Activated CD4-positive, alpha-beta T cell treated with anti-CD3 and anti-CD28 coated beads, Interleukin-2, amount 50 U/mL, for 4 hours (primary cell): ENCODE measurements around the gene TMEM117.
"Not testable (repeated sequence)": the region's sequence is repeated elsewhere in the genome, so short reads cannot be mapped to it uniquely, and the experiment has no call there.

Source experiments
- DNase-seq, 2 experiments: peaks; one replicate each; pipeline ENCODE4 v3.0.0-alpha.2; 2020

The TMEM117 gene

DNA sequence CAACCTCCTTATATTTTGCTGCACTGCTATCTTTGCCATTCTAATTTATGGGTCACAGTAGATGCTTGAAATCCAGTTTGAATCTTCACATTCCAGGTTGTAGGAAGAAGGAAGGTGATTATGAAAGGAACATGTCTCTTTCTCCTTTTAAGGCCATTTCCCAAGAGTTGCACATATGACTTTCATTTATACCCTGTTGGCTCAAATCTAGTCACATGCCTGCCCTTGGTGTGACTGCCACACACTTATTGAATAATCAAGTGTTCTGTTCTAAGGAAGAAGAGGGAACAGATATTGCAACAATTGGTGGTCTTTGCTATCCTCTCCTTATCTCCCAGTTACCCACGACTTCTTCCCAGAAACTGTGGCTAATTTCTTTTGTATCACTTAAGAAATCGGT lies 404.3 kb downstream of the TMEM117 start:
- DNase-seq = no peak

DNA sequence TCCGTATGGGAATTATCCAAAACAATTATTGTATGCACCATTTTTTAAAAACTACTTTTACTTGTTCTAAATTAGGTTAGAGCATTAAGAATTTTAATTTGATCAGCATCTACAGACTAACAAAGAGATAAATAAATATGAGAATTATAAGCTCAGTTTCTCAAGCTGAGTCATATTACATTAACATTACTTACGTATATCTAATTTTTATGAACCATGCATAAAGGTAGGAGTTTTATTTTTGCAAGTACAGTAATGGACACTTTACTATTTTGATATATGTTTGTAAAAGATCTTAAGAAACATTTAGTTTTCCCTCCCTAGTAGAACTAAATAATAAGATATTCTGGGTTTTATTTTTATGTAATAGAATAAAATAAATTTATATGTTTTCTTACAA lies 410.1 kb downstream of the TMEM117 start:
- DNase-seq = no peak

DNA sequence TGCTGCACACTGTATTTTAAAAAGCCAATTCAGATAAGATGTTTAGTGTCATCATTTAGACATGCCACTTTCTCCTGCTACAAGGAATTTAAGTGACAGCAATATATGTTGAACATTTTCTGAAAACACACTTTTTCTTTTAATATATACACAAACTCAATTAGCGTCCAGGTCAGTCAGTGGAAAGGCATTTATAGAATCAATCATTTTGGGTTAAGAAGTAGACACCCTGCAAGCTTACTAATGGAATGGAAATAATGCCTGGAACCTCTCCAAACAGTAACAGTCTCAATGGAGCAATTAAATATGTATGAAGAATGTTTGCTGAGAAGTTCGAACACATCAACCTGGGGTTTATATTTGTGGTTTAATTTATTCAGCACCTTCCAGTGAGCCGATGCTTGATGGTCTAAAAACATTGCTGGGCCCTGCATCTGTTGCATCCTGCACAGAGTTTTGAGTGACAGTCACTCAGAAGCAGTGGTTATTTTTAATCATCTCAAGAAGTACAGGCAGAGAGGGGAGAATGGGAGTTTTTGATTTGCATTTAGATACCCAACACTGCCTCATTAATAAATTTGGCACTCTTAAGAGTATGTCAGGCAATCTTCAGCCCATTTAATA lies 410.7 kb downstream of the TMEM117 start:
- DNase-seq = no peak

DNA sequence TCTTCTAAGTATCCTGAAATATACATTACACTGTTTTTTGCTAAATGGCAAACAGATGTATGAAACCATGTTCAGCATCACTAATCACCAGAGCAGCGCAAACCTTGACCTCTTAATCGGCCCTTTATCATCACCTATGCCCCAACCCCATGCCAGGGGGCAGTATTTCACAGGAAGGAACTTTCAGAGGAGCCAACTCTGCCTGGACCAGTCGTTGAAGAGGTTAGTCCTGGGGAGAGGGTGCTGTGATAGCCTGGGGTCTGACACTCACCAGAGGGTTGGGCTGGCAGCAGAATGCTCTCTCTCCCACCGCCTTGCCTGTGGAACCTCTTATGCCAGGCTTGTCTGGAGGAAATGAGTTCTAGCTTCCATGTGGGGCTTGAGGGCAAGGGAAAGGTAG lies 411.7 kb downstream of the TMEM117 start:
- DNase-seq = no peak

DNA sequence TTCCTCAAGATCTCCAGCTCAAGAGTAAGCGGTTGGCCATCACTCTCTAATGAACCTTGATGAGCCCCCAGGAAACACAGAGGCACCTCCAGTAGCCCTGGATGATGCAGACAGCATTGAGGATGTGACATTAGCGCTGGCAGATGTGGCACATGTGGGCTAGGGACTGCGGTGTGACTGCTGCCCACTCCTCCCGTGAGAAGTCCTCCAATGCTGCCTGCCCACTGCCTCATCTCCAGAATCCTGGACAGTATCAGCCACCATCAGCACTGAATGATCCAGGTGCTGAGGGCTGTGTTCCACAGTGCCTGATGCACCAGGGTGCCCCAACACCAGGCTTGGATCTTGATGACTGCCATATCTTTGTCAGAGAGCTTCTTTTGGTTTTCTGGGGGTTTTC lies 412.6 kb downstream of the TMEM117 start:
- no peak for DNase-seq

DNA sequence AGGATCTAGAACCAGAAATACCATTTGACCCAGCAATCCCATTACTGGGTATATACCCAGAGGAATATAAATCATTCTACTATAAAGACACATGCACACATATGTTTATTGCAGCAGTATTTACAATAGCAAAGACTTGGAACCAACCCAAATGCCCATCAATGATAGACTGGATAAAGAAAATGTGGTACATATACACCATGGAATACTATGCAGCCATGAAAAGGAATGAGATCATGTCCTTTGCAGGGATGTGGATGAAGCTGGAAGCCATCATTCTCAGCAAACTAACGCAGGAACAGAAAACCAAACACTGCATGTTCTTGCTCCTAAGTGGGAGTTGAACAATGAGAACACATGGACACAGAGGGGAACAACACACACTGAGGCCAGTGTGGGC lies 414.6 kb downstream of the TMEM117 start:
- DNase-seq = not testable (repeated sequence)

DNA sequence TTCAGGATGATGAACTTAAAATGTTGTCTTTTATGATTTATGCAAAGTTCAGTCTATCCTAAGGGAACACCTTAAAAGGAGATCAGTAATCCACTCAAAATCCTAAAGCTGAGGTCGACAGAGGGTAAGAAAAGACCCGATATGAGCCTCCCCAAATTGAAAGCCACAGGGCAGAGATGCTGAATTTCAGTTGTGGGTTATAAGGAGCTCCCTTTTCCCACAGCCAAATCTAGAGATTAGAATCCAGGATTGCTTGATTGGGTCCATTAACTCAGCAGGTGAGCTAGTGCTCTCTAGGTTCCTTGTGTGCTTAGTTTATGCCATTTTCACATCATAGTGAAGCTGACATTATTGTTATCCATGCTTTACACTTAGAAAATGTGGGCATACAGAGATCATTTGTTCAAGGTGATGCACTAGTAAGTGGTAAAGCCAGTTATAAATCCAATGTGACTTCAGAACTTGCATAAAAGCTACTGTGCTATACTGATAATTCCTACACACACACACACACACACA lies 417.5 kb downstream of the TMEM117 start:
- no peak for DNase-seq

DNA sequence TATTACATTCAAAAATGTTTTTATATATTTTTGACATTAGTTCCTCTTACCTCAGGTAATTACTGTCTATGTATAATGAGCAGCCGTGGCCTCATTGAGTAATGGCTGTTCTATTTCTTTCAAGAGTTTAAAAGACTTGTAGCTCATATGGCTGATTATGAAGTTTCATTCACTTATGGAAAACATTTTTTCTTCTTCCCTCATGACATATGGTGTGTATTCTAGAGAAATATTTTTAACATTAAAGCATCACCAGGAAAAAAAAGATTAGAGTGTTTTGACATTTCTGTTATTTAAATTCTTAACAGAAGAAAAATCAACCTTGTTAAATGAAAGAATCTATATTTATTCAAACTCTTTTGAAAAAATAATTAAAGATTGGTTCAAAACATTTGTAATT lies 422.4 kb downstream of the TMEM117 start:
- no peak for DNase-seq

DNA sequence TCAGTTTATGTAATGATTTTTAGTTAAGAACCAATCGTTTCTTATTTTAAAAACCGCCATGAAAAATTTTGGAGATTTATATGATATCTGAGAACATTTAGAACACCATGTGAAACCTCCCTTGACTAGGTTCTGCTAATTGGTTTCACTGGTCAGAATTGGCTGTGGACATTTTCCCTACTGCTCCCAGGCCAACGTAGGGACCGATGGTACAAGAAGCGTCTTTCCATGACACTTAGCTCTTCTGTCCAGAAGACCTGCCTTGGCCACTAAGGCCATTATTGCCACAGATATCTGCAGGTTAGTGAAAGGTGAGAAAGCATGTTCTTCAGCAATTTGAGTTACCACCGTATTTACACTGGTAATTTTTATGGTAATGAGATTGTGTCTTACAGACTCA lies 424.0 kb downstream of the TMEM117 start:
- DNase-seq = no peak

DNA sequence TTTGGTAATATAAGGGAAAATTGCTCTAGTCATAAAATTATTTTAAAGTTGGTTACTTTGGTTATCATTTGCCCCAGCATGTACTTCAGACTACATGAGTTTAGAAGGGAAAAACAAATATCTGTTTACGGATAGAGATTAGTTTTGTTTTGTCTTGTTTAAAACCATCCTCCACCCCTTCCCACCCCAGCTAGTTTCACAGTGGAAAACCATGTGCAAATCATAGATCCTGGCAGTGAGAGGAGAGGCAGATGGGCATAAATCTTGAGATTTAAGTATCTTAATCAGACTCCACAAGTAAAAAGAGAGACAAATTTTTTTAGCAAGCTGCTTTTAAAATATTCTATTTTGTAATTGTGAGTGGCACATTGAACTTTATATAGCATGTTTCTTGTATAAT lies 424.7 kb downstream of the TMEM117 start:
- DNase-seq = no peak

DNA sequence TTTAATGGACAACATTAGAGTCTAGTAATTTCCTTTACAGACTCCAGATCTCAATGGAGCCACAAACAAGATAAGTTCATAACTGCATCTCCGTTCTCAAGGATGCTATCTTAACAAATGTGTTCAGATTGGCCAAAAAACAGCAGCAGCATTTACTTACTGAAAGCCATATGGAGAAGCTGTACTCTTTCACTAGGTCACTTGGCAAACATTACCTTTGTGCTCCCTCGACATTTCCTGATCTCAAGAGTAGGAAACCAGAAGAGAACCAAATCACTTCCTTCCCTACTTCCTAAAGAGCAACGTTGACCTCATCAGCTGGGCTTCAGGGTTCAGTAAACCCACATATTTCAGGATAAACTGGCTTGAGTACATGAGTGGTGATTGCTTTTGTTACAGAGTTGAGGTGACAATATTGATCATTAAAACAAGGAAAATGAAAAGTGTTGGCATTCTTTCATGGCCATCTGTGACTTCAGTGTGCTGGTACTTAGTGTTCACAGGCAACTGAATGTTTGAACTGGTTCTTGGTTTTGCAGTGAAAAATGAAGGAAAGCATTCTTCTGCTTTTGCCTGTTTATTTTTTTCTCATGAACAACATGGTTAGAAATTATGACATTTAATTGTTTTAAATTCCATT lies 449.6 kb downstream of the TMEM117 start:
- DNase-seq = no peak

DNA sequence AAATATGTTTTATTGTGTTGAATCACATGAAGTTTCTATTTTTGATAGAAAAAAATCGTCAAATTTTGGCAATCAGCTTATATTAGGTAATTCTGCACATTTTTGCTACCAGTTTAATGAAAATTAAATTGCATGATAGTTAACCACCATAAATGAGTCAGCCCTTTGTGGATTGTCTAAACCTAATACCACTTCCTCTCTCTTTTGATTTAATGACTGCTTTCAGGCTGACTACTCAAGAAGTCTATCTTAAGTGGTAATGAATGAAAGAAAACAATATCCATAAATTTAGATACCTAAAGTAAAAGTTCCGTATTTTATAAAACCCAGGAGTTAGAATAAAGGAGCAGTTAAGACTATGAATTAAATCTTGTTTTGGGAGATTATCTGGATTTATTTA lies 450.5 kb downstream of the TMEM117 start:
- DNase-seq = no peak

DNA sequence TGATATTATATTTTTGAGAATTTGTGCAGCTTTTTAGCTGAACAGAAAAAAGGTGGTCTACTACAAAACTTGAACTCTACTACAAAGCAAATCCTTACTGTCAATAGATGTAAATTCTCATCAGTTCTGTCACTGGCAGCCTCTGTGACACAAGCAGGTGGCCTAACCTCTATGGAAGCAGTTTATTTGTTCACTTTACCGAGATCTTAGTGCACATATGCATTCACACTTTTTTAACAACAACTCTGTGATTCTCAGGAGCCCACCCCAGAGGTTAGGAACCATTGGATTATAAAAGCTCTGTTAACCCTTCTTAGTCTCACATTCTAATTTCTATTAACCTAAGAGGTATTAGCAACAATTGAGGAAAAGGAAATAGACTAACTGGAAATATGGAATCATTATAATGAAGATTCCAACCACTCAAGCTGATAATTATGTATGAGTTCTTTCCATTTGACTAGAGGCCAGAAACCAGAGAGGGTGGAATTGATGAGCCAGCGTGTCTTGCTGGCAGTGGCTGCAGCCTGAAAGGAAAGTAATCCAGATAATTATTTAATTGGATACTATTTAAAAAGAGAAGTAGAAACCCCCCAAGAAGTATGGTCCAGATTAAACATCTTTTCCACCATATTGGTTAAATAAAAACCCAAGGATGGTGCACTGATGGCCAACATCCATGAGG lies 451.1 kb downstream of the TMEM117 start:
- DNase-seq = no peak

DNA sequence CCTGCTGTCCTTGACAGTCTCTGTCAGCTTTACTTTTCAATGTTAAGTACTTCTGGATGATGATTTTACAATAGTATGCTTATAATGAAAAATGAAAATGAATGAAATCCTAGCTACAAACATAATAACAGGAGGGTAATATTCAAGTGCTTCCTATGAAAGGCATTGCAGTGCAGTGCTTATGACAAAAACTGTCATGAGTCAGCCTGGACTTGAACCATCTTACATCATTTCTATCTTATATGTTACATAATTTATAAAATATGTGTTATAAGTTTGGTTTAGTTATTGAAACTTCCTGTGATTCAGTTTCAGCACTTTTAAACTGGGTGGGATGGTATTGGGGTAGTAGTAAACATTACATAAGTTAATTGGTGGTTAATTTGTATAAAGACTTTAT lies 451.7 kb downstream of the TMEM117 start:
- DNase-seq = no peak

DNA sequence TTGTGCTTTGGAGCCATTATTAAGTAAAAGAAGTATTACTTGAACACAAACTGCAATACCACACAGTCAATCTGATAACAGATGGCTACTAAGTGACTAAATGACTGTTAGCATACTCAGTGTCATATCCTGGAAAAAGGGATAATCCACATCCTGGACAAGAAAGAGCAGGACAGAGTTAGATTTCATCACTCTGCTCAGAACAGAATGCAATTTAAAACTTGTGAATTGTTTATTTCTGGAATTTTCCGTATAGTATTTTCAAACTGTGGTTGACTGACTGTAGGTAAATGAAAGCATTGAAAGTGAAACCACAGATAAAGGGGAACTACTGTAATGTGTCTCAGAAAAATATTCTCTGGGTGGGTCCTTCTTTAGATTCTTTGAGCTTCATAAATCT lies 458.8 kb downstream of the TMEM117 start:
- DNase-seq = no peak

DNA sequence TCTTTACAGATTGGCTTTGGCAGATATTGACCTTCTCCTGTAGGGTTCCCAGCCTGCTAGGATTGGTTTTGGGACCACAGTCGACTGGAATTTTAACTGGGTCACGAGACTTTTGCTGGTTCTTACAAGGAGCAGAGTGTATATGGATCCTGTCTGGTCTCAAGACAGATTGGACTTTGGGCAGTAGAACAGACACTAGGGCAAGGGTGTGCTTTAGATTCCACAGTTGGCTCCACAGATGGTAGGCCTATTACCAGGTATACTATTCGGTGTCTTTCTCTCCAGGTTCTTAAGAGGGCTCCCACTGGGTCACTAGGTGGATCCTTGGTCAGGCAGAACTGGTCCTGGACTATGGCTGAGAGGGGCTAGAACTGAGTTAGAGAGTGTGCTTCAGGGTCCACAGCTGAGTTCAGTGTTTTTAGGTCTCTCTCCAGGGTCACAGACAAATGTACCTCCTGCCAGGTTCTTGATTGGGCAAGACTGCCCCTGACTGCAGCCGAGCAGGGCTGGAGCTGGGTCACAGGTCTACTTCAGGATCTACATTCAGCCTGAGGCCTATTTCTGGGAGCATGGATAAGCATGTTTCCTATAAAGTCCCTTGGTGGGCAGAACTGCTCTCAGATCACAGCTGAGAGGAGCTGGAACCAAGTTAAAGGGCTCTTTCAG lies 460.2 kb downstream of the TMEM117 start:
- DNase-seq = no peak

DNA sequence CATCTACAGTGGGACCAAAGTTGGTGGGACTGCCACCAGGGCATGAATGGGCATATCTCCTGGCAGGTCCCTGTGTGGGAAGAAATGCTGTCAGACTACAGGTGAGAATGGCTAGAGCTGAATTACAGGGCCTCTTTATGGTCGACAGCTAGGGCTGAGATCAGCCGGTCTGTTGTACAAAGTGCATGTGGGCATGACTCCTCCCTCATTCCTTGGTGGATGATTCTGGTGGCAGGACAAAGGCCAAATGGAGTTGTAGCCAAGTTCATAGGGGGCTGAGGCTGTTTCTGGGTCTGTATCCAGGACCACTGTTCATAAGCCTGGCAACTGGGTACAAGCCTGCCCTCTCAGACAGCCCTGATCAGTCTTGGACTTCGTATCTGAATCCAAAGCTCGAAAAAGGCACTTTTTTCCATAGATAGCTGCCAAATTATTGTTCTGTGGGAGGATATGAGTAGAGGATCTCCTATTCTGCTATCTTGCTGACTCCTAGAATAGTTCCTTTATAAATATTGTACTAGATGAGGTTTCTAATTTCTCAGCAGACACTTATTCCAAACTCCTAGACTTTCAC lies 460.8 kb downstream of the TMEM117 start:
- DNase-seq = no peak

DNA sequence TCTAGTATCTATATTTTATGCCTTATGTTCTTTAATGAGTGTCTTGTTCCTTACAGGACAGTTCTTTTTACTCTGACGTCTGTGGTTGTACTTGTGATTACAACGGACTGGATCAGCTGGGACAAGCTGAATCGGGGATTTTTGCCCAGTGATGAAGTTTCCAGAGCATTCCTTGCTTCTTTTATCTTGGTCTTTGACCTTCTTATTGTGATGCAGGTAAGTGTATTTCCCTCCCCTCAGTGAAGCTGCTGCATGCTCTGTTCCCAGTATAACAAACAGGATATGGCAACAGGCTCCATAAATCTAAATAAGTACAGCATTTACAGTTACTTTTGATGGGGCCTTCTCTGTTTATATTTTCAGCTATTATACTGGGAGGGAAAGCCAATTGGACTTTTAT lies 463.6 kb downstream of the TMEM117 start:
- no peak for DNase-seq

DNA sequence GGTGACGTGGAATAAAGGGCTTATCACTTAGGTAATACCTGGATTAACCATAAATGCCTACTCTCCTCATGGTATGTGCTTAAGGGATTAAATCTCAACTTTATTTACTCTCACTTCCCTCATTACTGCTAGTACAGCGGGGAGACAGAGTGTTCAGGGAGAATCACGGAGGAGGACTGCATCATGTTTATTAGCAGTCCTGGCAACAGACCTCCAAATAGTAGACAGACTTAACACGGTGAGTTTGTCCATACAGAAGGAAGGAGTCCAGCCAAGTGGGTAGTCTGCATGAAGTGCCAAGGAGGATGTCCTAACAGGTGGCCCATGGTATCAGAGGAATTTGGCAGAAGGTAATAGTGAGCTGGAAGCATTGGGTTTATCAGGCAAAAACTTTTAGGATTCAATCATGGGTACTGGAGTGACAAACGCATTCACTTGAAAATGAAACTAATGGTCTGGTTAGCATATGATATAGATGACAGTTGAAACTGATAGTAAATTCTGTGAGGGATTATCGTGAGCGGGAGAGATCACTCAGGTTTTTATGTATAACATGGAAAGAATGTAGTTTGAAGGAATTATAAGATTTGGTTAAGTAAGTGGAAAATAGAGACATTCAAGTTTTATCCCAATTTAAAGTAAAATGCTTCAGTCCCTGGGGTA lies 471.8 kb downstream of the TMEM117 start:
- no peak for DNase-seq

DNA sequence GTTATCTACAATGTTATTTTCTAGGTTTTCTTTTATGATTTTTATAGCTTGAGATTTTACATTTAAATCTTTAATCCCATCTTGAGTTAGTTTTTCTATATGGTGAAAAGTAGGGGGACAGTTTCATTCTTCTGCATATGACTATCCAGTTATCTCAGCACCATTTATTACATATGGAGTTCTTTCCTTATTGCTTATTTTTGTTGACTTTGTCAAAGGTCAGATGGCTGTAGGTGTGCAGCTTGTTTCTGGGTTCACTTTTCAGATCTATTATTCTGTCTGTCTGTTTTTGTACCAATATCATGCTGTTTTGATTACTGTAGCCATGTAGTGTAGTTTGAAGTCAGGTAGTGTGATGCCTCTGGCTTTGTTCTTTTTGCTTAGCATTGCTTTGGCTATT lies 477.3 kb downstream of the TMEM117 start:
- no peak for DNase-seq

DNA sequence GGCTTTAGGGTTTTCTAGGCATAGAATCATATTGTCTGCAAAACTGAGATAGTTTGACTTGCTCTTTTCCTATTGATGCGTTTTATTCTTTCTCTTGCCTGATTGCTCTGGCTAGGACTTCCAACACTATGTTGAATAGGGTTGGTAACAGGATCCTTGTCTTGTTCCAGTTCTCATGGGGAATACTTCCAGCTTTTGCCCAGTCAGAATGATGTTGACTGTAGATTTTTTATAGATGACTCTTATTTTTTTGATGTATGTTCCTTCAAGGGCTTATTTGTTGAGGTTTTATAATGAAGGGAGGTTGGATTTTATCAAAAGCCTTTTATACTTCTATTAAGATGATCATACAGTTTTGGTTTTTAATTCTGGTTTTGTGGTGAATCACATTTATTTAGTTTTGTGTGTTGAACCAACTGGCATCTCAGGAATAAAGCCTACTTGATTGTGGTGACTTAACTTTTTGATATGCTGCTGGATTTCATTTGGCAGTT lies 478.2 kb downstream of the TMEM117 start:
- DNase-seq = no peak

DNA sequence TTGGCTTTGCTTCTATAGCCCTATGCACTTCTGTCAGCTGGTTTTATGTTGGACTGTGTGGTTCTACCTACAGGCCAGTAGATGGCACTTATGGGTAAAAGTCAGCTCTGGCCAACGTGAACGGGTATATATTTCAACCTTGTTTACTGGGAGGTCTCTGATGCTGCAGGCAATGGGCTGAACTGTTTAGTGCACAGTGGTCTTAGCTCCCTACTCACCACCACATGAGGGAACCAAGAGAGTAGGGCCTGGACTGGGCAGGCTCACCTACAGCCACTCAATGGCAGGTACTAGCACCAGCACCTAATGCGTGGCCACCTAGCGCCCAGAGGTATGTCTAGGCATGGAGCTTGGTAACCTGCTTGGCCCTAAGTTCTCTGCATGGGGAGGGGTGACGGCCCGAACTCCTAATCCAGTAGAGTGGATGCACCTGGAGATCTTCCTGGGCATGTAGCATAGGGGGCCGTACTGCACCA lies 481.8 kb downstream of the TMEM117 start:
- DNase-seq = no peak

DNA sequence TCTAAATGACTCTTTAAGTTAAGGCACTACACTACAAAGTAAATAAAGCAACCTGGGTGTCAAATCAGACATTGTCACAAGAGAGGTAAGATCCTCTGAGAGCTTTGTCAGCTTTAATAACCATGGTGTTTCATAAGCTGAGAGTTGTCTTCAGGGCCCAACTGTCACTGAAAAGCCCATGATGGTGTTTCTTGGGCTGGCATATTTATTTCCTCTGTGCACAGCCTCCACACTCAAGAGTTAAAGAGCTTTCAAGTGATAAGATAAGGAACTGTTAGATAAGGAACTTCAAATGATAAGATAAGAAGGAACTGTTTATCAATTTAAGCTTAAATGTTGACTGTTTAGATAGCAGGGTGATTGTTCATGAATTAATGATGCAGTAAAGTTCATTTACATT lies 495.4 kb downstream of the TMEM117 start:
- no peak for DNase-seq
